ENCODE data around the gene GLS. TPM values are rescaled to one million over a fixed set of nuclear protein-coding genes. Genes with fewer than 3 reads are reported as not detected.

The GLS gene
- total RNA-seq, 2 donors from 2014 or later = 415 to 476 TPM

DNA sequence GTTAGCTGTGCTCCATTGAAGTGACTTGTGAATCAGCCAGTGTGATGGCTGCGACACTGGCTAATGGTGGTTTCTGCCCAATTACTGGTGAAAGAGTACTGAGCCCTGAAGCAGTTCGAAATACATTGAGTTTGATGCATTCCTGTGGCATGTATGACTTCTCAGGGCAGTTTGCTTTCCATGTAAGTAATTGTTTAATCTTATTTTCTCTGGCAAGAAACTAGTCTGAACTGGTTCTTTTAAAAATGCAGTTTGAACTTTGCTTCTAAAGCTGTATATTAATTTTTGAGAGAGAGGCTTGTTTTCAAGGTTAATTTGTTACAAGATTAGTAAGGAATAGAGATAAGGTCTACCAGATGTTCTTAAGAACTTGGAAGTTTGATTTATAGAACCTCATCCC lies 46.7 kb downstream of the GLS start:
- H3K36me3 ChIP-seq = peaks cover 25% of the 10 kb centered on the region
- H3K4me1 ChIP-seq (ENCODE audit: control insufficient read depth in 1 of 2, low read depth in 2 of 2) = peaks cover 10 to 37% of the 10 kb centered on the region in 2 donors
- H3K27me3 ChIP-seq (replicated peaks; ENCODE audit: insufficient read depth) = no peaks in the 10 kb centered on the region
- TF ChIP-seq, protein P1, sequence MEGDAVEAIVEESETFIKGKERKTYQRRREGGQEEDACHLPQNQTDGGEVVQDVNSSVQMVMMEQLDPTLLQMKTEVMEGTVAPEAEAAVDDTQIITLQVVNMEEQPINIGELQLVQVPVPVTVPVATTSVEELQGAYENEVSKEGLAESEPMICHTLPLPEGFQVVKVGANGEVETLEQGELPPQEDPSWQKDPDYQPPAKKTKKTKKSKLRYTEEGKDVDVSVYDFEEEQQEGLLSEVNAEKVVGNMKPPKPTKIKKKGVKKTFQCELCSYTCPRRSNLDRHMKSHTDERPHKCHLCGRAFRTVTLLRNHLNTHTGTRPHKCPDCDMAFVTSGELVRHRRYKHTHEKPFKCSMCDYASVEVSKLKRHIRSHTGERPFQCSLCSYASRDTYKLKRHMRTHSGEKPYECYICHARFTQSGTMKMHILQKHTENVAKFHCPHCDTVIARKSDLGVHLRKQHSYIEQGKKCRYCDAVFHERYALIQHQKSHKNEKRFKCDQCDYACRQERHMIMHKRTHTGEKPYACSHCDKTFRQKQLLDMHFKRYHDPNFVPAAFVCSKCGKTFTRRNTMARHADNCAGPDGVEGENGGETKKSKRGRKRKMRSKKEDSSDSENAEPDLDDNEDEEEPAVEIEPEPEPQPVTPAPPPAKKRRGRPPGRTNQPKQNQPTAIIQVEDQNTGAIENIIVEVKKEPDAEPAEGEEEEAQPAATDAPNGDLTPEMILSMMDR (IDR thresholded peaks at IDR 0.05) = no peak
- peak overlapping the region in 1 of 2 donors; percentile 8 for H3K27ac ChIP-seq
- no peak for DNase-seq (ENCODE audit: low spot score)
- ATAC-seq (ENCODE audit: insufficient number of reproducible peaks, low FRiP score, low read depth) = no peak
- H3K4me3 ChIP-seq = no peak overlapping the region
- H3K9me3 ChIP-seq = no peaks in the 10 kb centered on the region

DNA sequence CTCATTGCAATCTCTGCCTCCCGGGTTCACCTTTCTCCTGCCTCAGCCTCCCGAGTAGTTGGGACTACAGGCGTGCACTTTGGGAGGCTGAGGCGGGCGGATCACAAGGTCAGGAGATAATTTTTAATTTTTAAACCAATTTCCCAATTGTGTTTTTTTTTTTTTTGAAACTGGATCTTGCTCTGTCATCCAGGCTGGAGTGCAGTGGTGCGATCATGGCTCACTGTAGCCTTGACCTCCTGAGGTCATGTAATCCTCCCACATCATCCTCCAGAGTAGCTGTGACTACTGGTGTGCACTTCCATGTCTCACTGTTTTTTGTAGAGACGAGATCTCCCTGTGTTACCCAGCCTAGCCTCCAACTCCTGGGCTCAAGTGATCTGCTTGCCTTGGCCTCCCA lies 49.3 kb downstream of the GLS start:
- TF ChIP-seq, protein P1 (IDR thresholded peaks at IDR 0.05) = no peak
- Histone ChIP-seq H3K27ac (no peak overlapping the region), H3K36me3 (peaks cover 14% of the 10 kb centered on the region), H3K9me3 (no peaks in the 10 kb centered on the region), H3K4me3 (no peak overlapping the region), H3K4me1 (ENCODE audit: control insufficient read depth in 1 of 2, low read depth in 2 of 2) (peaks cover 15 to 23% of the 10 kb centered on the region in 2 donors), H3K27me3 (replicated peaks; ENCODE audit: insufficient read depth) (no peaks in the 10 kb centered on the region)
- no peak for DNase-seq (ENCODE audit: low spot score)
- no peak for ATAC-seq (ENCODE audit: insufficient number of reproducible peaks, low FRiP score, low read depth)

DNA sequence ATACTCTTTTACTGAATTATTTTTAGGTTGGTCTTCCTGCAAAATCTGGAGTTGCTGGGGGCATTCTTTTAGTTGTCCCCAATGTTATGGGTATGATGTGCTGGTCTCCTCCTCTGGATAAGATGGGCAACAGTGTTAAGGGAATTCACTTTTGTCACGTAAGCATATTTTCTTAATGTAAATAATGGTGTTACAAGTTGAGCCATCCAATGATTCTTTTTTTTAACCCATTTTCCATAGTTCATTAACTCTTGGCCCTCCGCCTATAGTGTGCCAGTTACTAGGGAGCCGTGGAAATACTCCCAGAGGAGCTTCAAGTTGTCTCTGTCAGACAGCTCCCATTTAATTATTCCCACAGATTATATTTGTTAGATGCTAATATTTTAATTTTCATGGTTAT lies 49.8 kb downstream of the GLS start:
- no peak overlapping the region for H3K27ac ChIP-seq
- peaks cover 19 to 23% of the 10 kb centered on the region in 2 donors for H3K4me1 ChIP-seq (ENCODE audit: control insufficient read depth in 1 of 2, low read depth in 2 of 2)
- ATAC-seq (ENCODE audit: insufficient number of reproducible peaks, low FRiP score, low read depth) (no peak), DNase-seq (ENCODE audit: low spot score) (no peak)
- H3K36me3 ChIP-seq = peaks cover 14% of the 10 kb centered on the region
- no peak overlapping the region for H3K4me3 ChIP-seq
- TF ChIP-seq, protein P1 (IDR thresholded peaks at IDR 0.05) = no peak
- no peaks in the 10 kb centered on the region for H3K9me3 ChIP-seq
- H3K27me3 ChIP-seq (replicated peaks; ENCODE audit: insufficient read depth) = no peaks in the 10 kb centered on the region

DNA sequence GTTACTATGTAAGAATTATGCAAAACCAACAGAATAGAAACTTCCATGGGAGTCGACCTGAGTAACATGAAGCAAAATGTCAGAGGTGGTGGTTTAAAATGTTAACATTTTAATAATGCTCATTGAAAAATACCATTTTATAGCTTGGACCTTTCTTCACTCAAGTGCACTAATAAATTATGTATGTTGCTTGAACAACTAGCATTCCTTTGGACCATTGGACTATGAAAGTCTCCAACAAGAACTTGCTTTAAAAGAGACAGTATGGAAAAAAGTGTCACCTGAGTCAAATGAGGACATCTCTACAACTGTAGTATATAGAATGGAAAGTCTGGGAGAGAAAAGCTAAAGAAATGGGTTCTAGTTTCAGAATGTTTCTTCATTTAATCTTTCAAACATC lies 51.9 kb downstream of the GLS start:
- H3K27me3 ChIP-seq (replicated peaks; ENCODE audit: insufficient read depth) = no peaks in the 10 kb centered on the region
- no peak for ATAC-seq (ENCODE audit: insufficient number of reproducible peaks, low FRiP score, low read depth)
- TF ChIP-seq, protein P1 (IDR thresholded peaks at IDR 0.05) = no peak
- DNase-seq (ENCODE audit: low spot score) = no peak
- peaks cover 17 to 22% of the 10 kb centered on the region in 2 donors for H3K4me1 ChIP-seq (ENCODE audit: control insufficient read depth in 1 of 2, low read depth in 2 of 2)
- H3K4me3 ChIP-seq = no peak overlapping the region
- no peaks in the 10 kb centered on the region for H3K9me3 ChIP-seq
- no peak overlapping the region for H3K27ac ChIP-seq
- H3K36me3 ChIP-seq = peaks cover 11% of the 10 kb centered on the region

DNA sequence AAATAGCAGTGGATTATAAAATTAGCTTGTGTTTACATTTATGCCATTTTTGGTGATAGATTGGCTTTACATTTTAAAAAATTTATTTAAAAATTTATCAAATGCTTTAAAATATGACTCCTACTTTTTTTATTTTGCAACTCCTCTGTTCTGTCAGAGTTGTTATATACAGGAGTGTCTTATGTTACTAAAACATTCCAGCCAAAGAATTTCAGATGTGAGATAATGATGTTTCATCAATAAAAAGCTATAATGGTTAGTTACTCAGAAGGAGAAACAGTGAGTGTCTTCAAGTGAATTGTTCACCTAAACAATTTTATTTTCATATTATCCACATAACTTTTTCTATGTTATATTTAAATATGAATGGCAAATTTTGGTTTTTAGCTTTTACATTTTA lies 52.7 kb downstream of the GLS start:
- no peak for ATAC-seq (ENCODE audit: insufficient number of reproducible peaks, low FRiP score, low read depth)
- DNase-seq (ENCODE audit: low spot score) = no peak
- Histone ChIP-seq H3K27ac (no peak overlapping the region), H3K27me3 (replicated peaks; ENCODE audit: insufficient read depth) (no peaks in the 10 kb centered on the region), H3K36me3 (peaks cover 10% of the 10 kb centered on the region), H3K9me3 (no peaks in the 10 kb centered on the region), H3K4me3 (no peak overlapping the region), H3K4me1 (ENCODE audit: control insufficient read depth in 1 of 2, low read depth in 2 of 2) (peaks cover 22 to 25% of the 10 kb centered on the region in 2 donors)
- TF ChIP-seq, protein P1 (IDR thresholded peaks at IDR 0.05) = no peak

Data from thoracic aorta (tissue), 2 donors.